OCI-LY1 (cell line): ENCODE results near the gene MUC7.

Source experiments
- EZH2 ChIP-seq: fragments of 200-600 bp; sonication (generic), shearing (Covaris generic); IDR thresholded peaks from 2 replicates; pipeline ENCODE4 v1.8.0; 2017; ENCODE audit warnings: borderline replicate concordance, mixed run types, mild to moderate bottlenecking, antibody characterized with exemption, low read length, moderate library complexity, mixed read lengths
- TF ChIP-seq, protein P1 (sequence below): fragments of 200-600 bp; sonication (generic), shearing (Covaris generic); IDR thresholded peaks from 2 replicates; pipeline ENCODE4 v1.5.1; 2017; ENCODE audit warnings: mild to moderate bottlenecking, antibody characterized with exemption, low read length, moderate library complexity, mixed read lengths

DNA sequence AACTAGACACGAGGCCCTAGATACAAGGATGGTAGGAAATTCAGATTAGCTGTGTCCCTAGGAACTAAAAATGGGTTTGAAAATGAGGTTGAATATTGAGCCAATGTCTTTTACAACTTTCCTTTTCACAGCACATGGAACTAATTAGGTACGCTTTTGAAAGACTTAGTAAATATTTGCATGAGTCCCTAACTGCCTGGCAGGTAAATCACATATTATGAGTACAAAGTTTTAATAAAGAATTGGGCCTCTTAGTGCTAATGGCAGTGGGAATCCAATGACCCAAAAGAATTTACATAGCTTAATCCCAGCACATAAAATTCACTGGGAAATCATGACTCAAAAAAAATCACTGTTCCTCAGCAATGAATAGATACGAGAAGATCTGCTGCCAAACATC, 16.8 kb downstream of the MUC7 start:
- TF ChIP-seq, protein P1, sequence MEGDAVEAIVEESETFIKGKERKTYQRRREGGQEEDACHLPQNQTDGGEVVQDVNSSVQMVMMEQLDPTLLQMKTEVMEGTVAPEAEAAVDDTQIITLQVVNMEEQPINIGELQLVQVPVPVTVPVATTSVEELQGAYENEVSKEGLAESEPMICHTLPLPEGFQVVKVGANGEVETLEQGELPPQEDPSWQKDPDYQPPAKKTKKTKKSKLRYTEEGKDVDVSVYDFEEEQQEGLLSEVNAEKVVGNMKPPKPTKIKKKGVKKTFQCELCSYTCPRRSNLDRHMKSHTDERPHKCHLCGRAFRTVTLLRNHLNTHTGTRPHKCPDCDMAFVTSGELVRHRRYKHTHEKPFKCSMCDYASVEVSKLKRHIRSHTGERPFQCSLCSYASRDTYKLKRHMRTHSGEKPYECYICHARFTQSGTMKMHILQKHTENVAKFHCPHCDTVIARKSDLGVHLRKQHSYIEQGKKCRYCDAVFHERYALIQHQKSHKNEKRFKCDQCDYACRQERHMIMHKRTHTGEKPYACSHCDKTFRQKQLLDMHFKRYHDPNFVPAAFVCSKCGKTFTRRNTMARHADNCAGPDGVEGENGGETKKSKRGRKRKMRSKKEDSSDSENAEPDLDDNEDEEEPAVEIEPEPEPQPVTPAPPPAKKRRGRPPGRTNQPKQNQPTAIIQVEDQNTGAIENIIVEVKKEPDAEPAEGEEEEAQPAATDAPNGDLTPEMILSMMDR, result no peak
- TF ChIP-seq EZH2, result no peak
